CD14-positive monocyte (primary cell): Measurements from ENCODE around the gene MACROH2A1. TPM values are rescaled to one million over a fixed set of nuclear protein-coding genes. Genes with fewer than 3 reads are reported as not detected.
A peak's percentile ranks its signal among the peaks of the same experiment; 100 is the strongest.

ENCODE experiments used
- DNase-seq, 3 donors: peaks; one replicate each; pipeline ENCODE4 v3.0.0-alpha.2; 2011 to 2022
- H2AFZ ChIP-seq: 2 replicates; pipeline ENCODE4 v1.6.0; 2012; ENCODE audit warnings: mild to moderate bottlenecking, low read depth, low read length, inconsistent platforms; ENCODE audit not compliant: insufficient read depth, poor library complexity, severe bottlenecking
- H3K27ac ChIP-seq, 2 donors: 1 replicate in 1 of 2; 2 replicates in 1 of 2; pipeline ENCODE4 v1.5.1; 2012 to 2013; ENCODE audit warnings: low read length in 2 of 2, control low read depth in 1 of 2, inconsistent platforms in 1 of 2, low read depth in 1 of 2, mild to moderate bottlenecking in 1 of 2
- H3K27me3 ChIP-seq, 2 donors: one replicate each; pipeline versions ENCODE4 v1.6.0 to v1.6.1; 2011 to 2013; ENCODE audit warnings: low read length in 2 of 2; ENCODE audit not compliant: control insufficient read depth in 2 of 2, insufficient read depth in 2 of 2
- H3K36me3 ChIP-seq, 2 donors: replicated peaks in 1 of 2; 1 replicate in 1 of 2; 2 replicates in 1 of 2; pipeline versions ENCODE4 v1.5.1 to v1.6.1; 2012 to 2013; ENCODE audit warnings: low read length in 2 of 2, control low read depth in 1 of 2, inconsistent platforms in 1 of 2, mild to moderate bottlenecking in 1 of 2; ENCODE audit not compliant: insufficient read depth in 2 of 2, control insufficient read depth in 1 of 2
- H3K4me1 ChIP-seq, 2 donors: 1 replicate in 1 of 2; 2 replicates in 1 of 2; pipeline versions ENCODE4 v1.5.1 to v1.6.1; 2012 to 2013; ENCODE audit warnings: low read length in 2 of 2, control low read depth in 1 of 2, inconsistent platforms in 1 of 2, mild to moderate bottlenecking in 1 of 2, moderate library complexity in 1 of 2; ENCODE audit not compliant: insufficient read depth in 2 of 2, control insufficient read depth in 1 of 2
- H3K4me2 ChIP-seq: replicated peaks from 2 replicates; pipeline ENCODE3; 2012; ENCODE audit warnings: low read length, moderate library complexity, mild to moderate bottlenecking; ENCODE audit not compliant: poor library complexity, severe bottlenecking; ENCODE audit errors: extremely low read depth
- H3K4me3 ChIP-seq, 3 experiments: fragments of 200-600 bp in 1 of 3; sonication (generic) in 1 of 3; replicated peaks in 1 of 3; 1 replicate in 2 of 3; 2 replicates in 1 of 3; pipeline ENCODE4 v1.5.1; 2011 to 2013; ENCODE audit warnings: low read length in 3 of 3, mild to moderate bottlenecking in 3 of 3, control low read depth in 2 of 3, low read depth in 2 of 3, inconsistent platforms in 1 of 3, moderate library complexity in 1 of 3
- H3K79me2 ChIP-seq: 2 replicates; pipeline ENCODE4 v1.6.0; 2012; ENCODE audit warnings: mild to moderate bottlenecking, control low read depth, inconsistent platforms, low read length, moderate library complexity; ENCODE audit not compliant: insufficient read depth
- H3K9ac ChIP-seq: 2 replicates; pipeline ENCODE4 v1.6.0; 2017; ENCODE audit warnings: low read length, mild to moderate bottlenecking; ENCODE audit not compliant: insufficient read depth, poor library complexity, severe bottlenecking
- H3K9me3 ChIP-seq, 2 donors: replicated peaks in 1 of 2; 1 replicate in 1 of 2; 2 replicates in 1 of 2; pipeline versions ENCODE4 v1.5.1 to v1.6.1; 2012 to 2013; ENCODE audit warnings: low read length in 2 of 2, control low read depth in 1 of 2; ENCODE audit not compliant: control insufficient read depth in 1 of 2, insufficient read depth in 1 of 2
- H4K20me1 ChIP-seq: 2 replicates; pipeline ENCODE4 v1.6.0; 2012; ENCODE audit warnings: mild to moderate bottlenecking, low read length, control low read depth, moderate library complexity; ENCODE audit not compliant: insufficient read depth
- H3K27ac Mint-ChIP-seq, 7 donors: one replicate each; pipeline ENCODE4 v1.8.0; 2020; ENCODE audit warnings: mild to moderate bottlenecking in 7 of 7, mixed read lengths in 7 of 7, moderate library complexity in 6 of 7, inconsistent platforms in 2 of 7
- H3K27me3 Mint-ChIP-seq, 3 donors: one replicate each; pipeline ENCODE4 v1.8.0; 2021 to 2022; ENCODE audit warnings: low read depth in 3 of 3, mild to moderate bottlenecking in 3 of 3, mixed read lengths in 3 of 3, moderate library complexity in 3 of 3, inconsistent platforms in 1 of 3
- H3K36me3 Mint-ChIP-seq, 2 donors: one replicate each; pipeline ENCODE4 v1.8.0; 2020; ENCODE audit warnings: mixed read lengths in 2 of 2, inconsistent platforms in 1 of 2, mild to moderate bottlenecking in 1 of 2
- H3K4me1 Mint-ChIP-seq: one replicate; pipeline ENCODE4 v1.8.0; 2020; ENCODE audit warnings: mild to moderate bottlenecking, mixed read lengths
- H3K4me3 Mint-ChIP-seq, 2 donors: one replicate each; pipeline ENCODE4 v1.8.0; 2020; ENCODE audit warnings: mild to moderate bottlenecking in 2 of 2, mixed read lengths in 2 of 2, moderate library complexity in 1 of 2
- H3K9me3 Mint-ChIP-seq, 7 donors: one replicate each; pipeline ENCODE4 v1.8.0; 2020 to 2022; ENCODE audit warnings: mixed read lengths in 7 of 7, mild to moderate bottlenecking in 6 of 7, moderate library complexity in 6 of 7, inconsistent platforms in 2 of 7
- CTCF ChIP-seq: fragments of 200-600 bp; IDR thresholded peaks from one replicate; pipeline ENCODE4 v1.8.0; 2022; ENCODE audit warnings: antibody characterized with exemption, mild to moderate bottlenecking
- WGBS: methylation state at CpG from one replicate; pipeline ENCODE4 v1.1.5; 2013; ENCODE audit warnings: missing lambda C conversion rate; ENCODE audit not compliant: insufficient coverage; 5-methylcytosine and 5-hydroxymethylcytosine counted together
- intact Hi-C, 2 donors: fragments of 100-400 bp; cut with micrococcal nuclease; formaldehyde crosslinking; loops; one replicate each; pipeline versions ENCODE4 v1.15.0 to v1.15.1; 2023
- polyA plus RNA-seq, 3 donors: library from polyadenylated mRNA; depleted of rRNA in 1 of 3; unstranded in 2 of 3; stranded (reverse) in 1 of 3; fragments of 300-500 nt in 2 of 3; fragments of >200 nt in 1 of 3; fragmentation: Illumina TruSeq in 2 of 3; gene quantifications; 1 replicate in 2 of 3; 2 replicates in 1 of 3; pipeline ENCODE4 v1.2.3, GENCODE V29; 2012 to 2021

Gene MACROH2A1
- polyA plus RNA-seq, 3 donors = 352 to 443 (median 440) TPM

DNA sequence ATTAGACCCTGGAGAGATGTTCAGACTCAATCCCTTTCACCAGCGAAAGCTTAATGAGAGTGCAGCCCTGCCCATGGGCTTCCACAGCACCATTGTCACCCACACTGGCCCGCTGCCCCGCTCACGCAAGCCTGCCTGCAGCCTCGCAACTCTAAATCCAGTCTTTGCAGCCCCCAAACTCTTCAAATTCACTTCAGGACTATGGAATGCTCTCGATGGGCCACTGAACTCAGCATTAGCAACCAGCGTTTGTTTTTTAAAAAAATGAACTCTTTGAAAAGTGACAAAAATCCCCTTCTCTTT lies 31.1 kb upstream of the MACROH2A1 start:
- 99% methylated on average over 7 of the region's 7 CpGs for WGBS
- H3K27me3 Mint-ChIP-seq = peaks cover 0 to 2% (median 0%) of the 10 kb centered on the region in 3 donors

More for the DNA sequence above, 31.1 kb upstream of the MACROH2A1 start:
- Mint-ChIP-seq H3K4me1 (peaks cover 82% of the 10 kb centered on the region), H3K9me3 (peaks cover 6 to 13% (median 10%) of the 10 kb centered on the region in 7 donors), H3K27ac (peak overlapping the region in 3 of 7 donors; percentile 34 to 79 (median 50)), H3K4me3 (no peak overlapping the region), H3K36me3 (peaks cover 7 to 9% of the 10 kb centered on the region in 2 donors)
- no peak for DNase-seq
- Histone ChIP-seq H2AFZ (no peak overlapping the region), H4K20me1 (no peaks in the 10 kb centered on the region), H3K4me1 (peaks cover 78 to 86% of the 10 kb centered on the region in 2 donors), H3K4me3 (no peak overlapping the region), H3K9ac (no peak overlapping the region), H3K4me2 (no peak overlapping the region), H3K27me3 (no peaks in the 10 kb centered on the region), H3K79me2 (peaks cover 25% of the 10 kb centered on the region), H3K36me3 (no peaks in the 10 kb centered on the region), H3K27ac (peak overlapping the region in 1 of 2 donors; percentile 50), H3K9me3 (peaks cover 6 to 8% of the 10 kb centered on the region in 2 donors)
- intact Hi-C loops = loop anchor here in 1 of 2 donors (5.0 kb wide), 1 partner anchor 33 kb away; the partner anchor contains the start of gene MACROH2A1
- TF ChIP-seq CTCF = no peak
